AG04449 (cell line): Measurements from ENCODE around the gene SOAT2.
"Not testable (repeated sequence)": the region's sequence is repeated elsewhere in the genome, so short reads cannot be mapped to it uniquely, and the experiment has no call there.

Source experiments
- CTCF ChIA-PET: fragments of 350-600 bp; formaldehyde crosslinking; extraction: SDS; loops from one replicate; lab custom pipeline; 2021; ENCODE audit warnings: antibody characterized with exemption; lab: Yijun Ruan, JAX
- POLR2A ChIA-PET: fragments of 400-600, 350-600 bp; formaldehyde crosslinking; extraction: SDS; loops from one replicate; lab custom pipeline; 2020; ENCODE audit warnings: antibody characterized with exemption, inconsistent platforms; lab: Yijun Ruan, JAX
- DNase-seq: peaks from one replicate; pipeline ENCODE4 v3.0.0-alpha.2; 2010; ENCODE audit warnings: low read depth, low spot score
- H3K4me3 ChIP-seq: 2 replicates; pipeline ENCODE4 v1.5.1; 2011; ENCODE audit warnings: low read depth, mild to moderate bottlenecking, control low read depth, low read length
- CTCF ChIP-seq: IDR thresholded peaks from one replicate; pipeline ENCODE4 v1.5.1; 2011; ENCODE audit warnings: mild to moderate bottlenecking, moderate library complexity, low read length, control low read depth, inconsistent platforms; ENCODE audit not compliant: insufficient read depth; ENCODE audit errors: missing control alignments

The SOAT2 gene

GRCh38 chr12:53107122-53107521 is 3.8 kb downstream of the SOAT2 start:
- H3K4me3 ChIP-seq, result no peak overlapping the region
- DNase-seq, result no peak
- ChIA-PET CTCF (interaction anchor here (0.9 to 20.8 kb wide), 2 partner anchors 8 to 32 kb away, joined by 3 to 655 read pairs; partner anchors contain the start of gene SPRYD3), POLR2A (no interaction called here)
- TF ChIP-seq CTCF, result no peak

GRCh38 chr12:53112431-53112830 is 9.1 kb downstream of the SOAT2 start:
- DNase-seq, H3K4me3 ChIP-seq, POLR2A ChIA-PET: not testable (repeated sequence)
- CTCF ChIA-PET, result interaction anchor here (0.7 to 2.2 kb wide), 2 partner anchors 13 to 56 kb away, joined by 3 to 8 read pairs; no protein-coding TSS in a partner anchor

GRCh38 chr12:53113136-53113705 is 9.9 kb downstream of the SOAT2 start:
- no peak for TF ChIP-seq CTCF
- ChIA-PET CTCF (interaction anchor here (4.7 kb wide), 1 partner anchor 14 kb away, joined by 25 read pairs; the partner anchor contains the start of gene IGFBP6), POLR2A (no interaction called here)
- no peak overlapping the region for H3K4me3 ChIP-seq
- DNase-seq, result no peak

- ChIA-PET CTCF (interaction anchor here (0.6 to 4.7 kb wide), 2 partner anchors 14 to 46 kb away, joined by 3 to 25 read pairs; partner anchors contain the start of gene IGFBP6), POLR2A (no interaction called here)
- DNase-seq, result no peak
- H3K4me3 ChIP-seq, result no peak overlapping the region
- no peak for TF ChIP-seq CTCF
Observed at GRCh38 chr12:53113951-53114350, 10.7 kb downstream of the SOAT2 start.

GRCh38 chr12:53115112-53115890 is 12.0 kb downstream of the SOAT2 start:
- ChIA-PET POLR2A (no interaction called here), CTCF (interaction anchor here (4.7 kb wide), 1 partner anchor 16 kb away, joined by 25 read pairs; the partner anchor contains the start of gene IGFBP6)
- H3K4me3 ChIP-seq, result no peak overlapping the region
- no peak for TF ChIP-seq CTCF
- DNase-seq, result no peak

- TF ChIP-seq CTCF, result no peak
- POLR2A ChIA-PET, result no interaction called here
- CTCF ChIA-PET, result interaction anchor here (0.8 to 4.7 kb wide), 2 partner anchors 17 to 84 kb away, joined by 3 to 25 read pairs; partner anchors contain the start of gene IGFBP6
- H3K4me3 ChIP-seq, result no peak overlapping the region
- no peak for DNase-seq
Observed at GRCh38 chr12:53115891-53116648, 12.8 kb downstream of the SOAT2 start.
